22Rv1 (cell line): ENCODE results near the gene PRIMA1.

Experiments
- H3K27ac ChIP-seq: fragments of 450-650 bp; 2 replicates; pipeline ENCODE4 v1.5.1; 2017
- CTCF ChIP-seq: fragments of 450-650 bp; IDR thresholded peaks from 2 replicates; pipeline ENCODE4 v1.5.1; 2017; ENCODE audit warnings: mild to moderate bottlenecking
- ZFX ChIP-seq: fragments of 450-650 bp; IDR thresholded peaks from 2 replicates; pipeline ENCODE4 v1.6.1; 2017; ENCODE audit warnings: antibody characterized with exemption, borderline replicate concordance

PRIMA1 gene

GRCh38 chr14:93720981-93721483 lies 67.3 kb downstream of the PRIMA1 start:
- H3K27ac ChIP-seq = no peak overlapping the region
- TF ChIP-seq CTCF (no peak), ZFX (no peak)

GRCh38 chr14:93720076-93720815 lies 68.0 kb downstream of the PRIMA1 start:
- TF ChIP-seq CTCF = no peak
- no peak for TF ChIP-seq ZFX
- no peak overlapping the region for H3K27ac ChIP-seq

GRCh38 chr14:93719256-93719655 lies 69.0 kb downstream of the PRIMA1 start:
- no peak overlapping the region for H3K27ac ChIP-seq
- TF ChIP-seq ZFX (no peak), CTCF (no peak)

- no peak overlapping the region for H3K27ac ChIP-seq
- TF ChIP-seq ZFX = no peak
- TF ChIP-seq CTCF = no peak
Observed at GRCh38 chr14:93717668-93718320, 70.5 kb downstream of the PRIMA1 start.

- no peak overlapping the region for H3K27ac ChIP-seq
- TF ChIP-seq CTCF (no peak), ZFX (no peak)
Observed at GRCh38 chr14:93716746-93717667, 71.3 kb downstream of the PRIMA1 start.

- no peak overlapping the region for H3K27ac ChIP-seq
- TF ChIP-seq ZFX (no peak), CTCF (no peak)
Observed at GRCh38 chr14:93716002-93716745, 72.1 kb downstream of the PRIMA1 start.
